BE2C (cell line): ENCODE data around the gene BMP6.

Experiments
- DNase-seq: peaks from one replicate; pipeline ENCODE4 v3.0.0-alpha.2; 2020
- H3K27me3 ChIP-seq: fragments of 250-450 bp; sonication (Bioruptor Pico); 2 replicates; pipeline ENCODE4 v1.5.1; 2020; ENCODE audit warnings: mild to moderate bottlenecking
- H3K36me3 ChIP-seq: fragments of 250-450 bp; sonication (Bioruptor Pico); 2 replicates; pipeline ENCODE4 v1.5.1; 2020; ENCODE audit warnings: mild to moderate bottlenecking
- H3K4me1 ChIP-seq: fragments of 250-450 bp; sonication (Bioruptor Pico); 2 replicates; pipeline ENCODE4 v1.5.1; 2020
- H3K4me3 ChIP-seq: 2 replicates; pipeline ENCODE4 v1.5.1; 2011; ENCODE audit warnings: low read depth, low read length
- H3K9me3 ChIP-seq: fragments of 250-450 bp; sonication (Bioruptor Pico); 2 replicates; pipeline ENCODE4 v1.5.1; 2020
- CTCF ChIP-seq: IDR thresholded peaks from 2 replicates; pipeline ENCODE4 v1.5.1; 2012; ENCODE audit warnings: mild to moderate bottlenecking, low read depth, low read length

Gene BMP6

DNA sequence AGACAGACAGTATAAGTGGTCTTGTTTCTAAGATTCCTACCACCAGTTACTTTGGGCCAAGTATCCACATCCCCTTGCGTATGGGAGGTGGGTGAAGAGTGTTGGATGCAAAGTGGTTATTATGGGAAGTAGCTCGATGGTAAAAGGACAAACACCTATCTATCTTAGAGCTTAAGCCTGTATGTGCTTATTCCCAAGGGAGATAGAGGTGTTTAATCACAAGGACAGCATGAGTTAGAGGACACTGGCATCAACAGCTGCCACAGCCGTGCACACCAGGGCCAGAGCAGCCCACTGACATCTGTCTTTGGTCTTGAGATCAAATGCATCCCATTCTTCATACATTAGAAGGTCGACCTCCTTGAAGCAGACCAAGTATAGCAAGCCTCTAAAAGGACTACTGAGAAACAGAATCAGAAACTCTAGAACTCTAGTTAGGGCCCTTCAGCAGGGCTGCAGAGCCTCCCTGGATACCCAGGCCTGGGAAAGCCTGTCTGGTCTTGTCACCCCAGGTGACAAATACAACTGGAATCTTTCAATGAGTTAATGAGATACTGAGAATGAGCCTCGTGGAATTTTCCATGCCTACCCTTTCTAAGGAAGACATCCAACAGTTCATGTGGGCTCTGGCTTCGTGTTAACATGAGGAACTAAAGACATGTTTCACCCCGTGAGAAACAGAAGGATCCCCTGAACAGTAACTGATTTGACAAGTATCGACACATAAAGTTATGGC lies 156.0 kb downstream of the BMP6 start:
- TF ChIP-seq CTCF = no peak
- Histone ChIP-seq H3K4me3 (no peak overlapping the region), H3K36me3 (peaks cover 57% of the 10 kb centered on the region), H3K27me3 (no peaks in the 10 kb centered on the region), H3K9me3 (no peaks in the 10 kb centered on the region), H3K4me1 (no peaks in the 10 kb centered on the region)
- no peak for DNase-seq

DNA sequence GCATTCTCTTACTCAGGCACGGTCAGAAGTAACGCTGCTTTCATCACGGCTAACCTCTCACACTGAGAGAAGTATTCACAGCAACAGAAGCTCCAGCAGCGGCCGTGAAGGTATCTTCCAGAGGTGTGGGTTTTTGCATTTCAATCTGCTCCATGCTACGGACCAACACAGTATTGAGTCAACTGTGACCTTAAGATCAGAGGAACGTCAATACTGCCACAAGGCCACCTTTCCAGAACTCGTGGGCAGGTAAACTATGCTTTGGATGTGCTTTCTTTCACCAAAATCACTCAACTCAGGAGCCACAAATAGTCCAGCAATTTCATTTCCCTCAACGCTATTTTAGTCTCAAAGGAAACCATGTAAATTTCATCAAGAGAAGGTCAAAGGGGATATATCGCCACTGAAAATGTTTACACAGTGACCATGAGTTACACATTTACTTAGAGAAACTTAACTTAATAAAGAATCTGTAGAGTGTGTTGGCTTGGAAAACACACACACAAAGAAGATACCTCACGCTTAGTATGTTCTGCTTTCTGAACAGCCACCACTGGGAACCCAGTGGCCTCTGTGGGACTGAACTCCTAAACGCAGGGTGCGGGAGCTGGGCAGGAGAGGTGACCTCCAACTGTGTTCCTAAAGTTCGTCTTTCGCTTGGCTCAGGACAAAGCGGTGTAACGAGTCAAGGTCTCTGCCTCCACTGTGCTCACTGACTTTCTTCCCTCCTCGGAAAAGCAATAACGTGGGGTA lies 156.8 kb downstream of the BMP6 start:
- no peaks in the 10 kb centered on the region for H3K9me3 ChIP-seq
- H3K27me3 ChIP-seq = no peaks in the 10 kb centered on the region
- no peak overlapping the region for H3K4me3 ChIP-seq
- H3K36me3 ChIP-seq = peaks cover 65% of the 10 kb centered on the region
- no peak for DNase-seq
- TF ChIP-seq CTCF = no peak
- no peaks in the 10 kb centered on the region for H3K4me1 ChIP-seq

GRCh38 chr6:7883381-7883780 lies 157.5 kb downstream of the BMP6 start:
- H3K9me3 ChIP-seq = no peaks in the 10 kb centered on the region
- no peak for DNase-seq
- H3K36me3 ChIP-seq = peaks cover 71% of the 10 kb centered on the region
- H3K4me1 ChIP-seq = no peaks in the 10 kb centered on the region
- no peak overlapping the region for H3K4me3 ChIP-seq
- TF ChIP-seq CTCF = no peak
- no peaks in the 10 kb centered on the region for H3K27me3 ChIP-seq

GRCh38 chr6:7886132-7886531 lies 160.2 kb downstream of the BMP6 start:
- no peaks in the 10 kb centered on the region for H3K4me1 ChIP-seq
- TF ChIP-seq CTCF = no peak
- H3K36me3 ChIP-seq = peaks cover 96% of the 10 kb centered on the region
- no peaks in the 10 kb centered on the region for H3K27me3 ChIP-seq
- no peak overlapping the region for H3K4me3 ChIP-seq
- no peak for DNase-seq
- H3K9me3 ChIP-seq = no peaks in the 10 kb centered on the region

- Histone ChIP-seq H3K4me1 (no peaks in the 10 kb centered on the region), H3K27me3 (no peaks in the 10 kb centered on the region), H3K4me3 (no peak overlapping the region), H3K9me3 (no peaks in the 10 kb centered on the region), H3K36me3 (peaks cover 96% of the 10 kb centered on the region)
- TF ChIP-seq CTCF = no peak
- DNase-seq = no peak
Measured at GRCh38 chr6:7887278-7887991, 161.5 kb downstream of the BMP6 start.
